ENCODE measurements around the gene NPAS2.

DNA sequence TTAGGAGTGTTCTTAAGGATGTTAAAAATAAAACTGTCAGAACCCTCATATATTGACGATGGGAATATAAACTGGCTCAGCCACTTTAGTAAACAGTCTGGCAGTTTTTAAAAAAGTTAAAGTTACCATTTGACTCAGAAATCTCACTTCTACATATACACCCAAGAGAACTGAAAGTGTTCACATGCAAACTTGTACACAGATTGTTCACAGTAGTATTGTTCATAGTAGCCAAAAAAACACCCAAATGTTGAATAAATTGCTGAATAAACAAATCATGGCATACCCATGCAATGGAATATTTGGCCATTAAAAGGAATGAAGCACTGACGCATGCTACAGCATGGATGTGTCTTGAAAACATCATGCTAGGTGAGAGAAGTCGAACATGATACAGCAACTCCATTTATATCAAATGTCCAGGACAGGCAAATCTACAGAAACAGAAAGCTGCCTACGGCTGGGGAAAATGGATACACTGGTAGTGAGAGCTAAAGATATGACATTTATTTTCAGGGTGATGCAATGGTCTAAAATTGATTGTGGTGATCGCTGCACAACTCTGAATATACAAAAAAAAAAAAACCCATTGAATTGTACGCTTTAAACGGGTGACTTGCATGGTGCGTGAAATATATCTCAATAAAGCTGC, 192.2 kb downstream of the NPAS2 start:
- TF ChIP-seq POLR2A (IDR thresholded peaks at IDR 0.05) (no peak), CTCF (IDR thresholded peaks at IDR 0.05) (no peak), POLR2AphosphoS5 (IDR thresholded peaks at IDR 0.05) (no peak)

Data from gastroesophageal sphincter (tissue), 3 donors.